ENCODE results near the gene SP1. TPM values are rescaled to one million over a fixed set of nuclear protein-coding genes. Genes with fewer than 3 reads are reported as not detected.

Gene SP1
- total and polyA plus RNA-seq, 9 of the 15 experiments (the other 6 are each of a cell fraction or from before 2014, with no cell fraction given), result 8.0 to 65.5 (median 41.6) TPM

- H3K9ac ChIP-seq (ENCODE audit: insufficient read depth in 1 of 2, low read depth in 2 of 2, low read length in 2 of 2), result no peak overlapping the region
- no peak overlapping the region for H3K27ac ChIP-seq (ENCODE audit: extremely low read depth, low read depth, low read length)
- H3K4me2 ChIP-seq (ENCODE audit: insufficient read depth, low read length), result no peak overlapping the region
- H2AFZ ChIP-seq (ENCODE audit: low read depth, low read length), result peak overlapping the region; percentile 64
- H3K4me1 ChIP-seq (replicated peaks in 1 of 2; ENCODE audit: control insufficient read depth in 2 of 2, insufficient read depth in 2 of 2, low read length in 2 of 2), result peaks cover 28 to 29% of the 10 kb centered on the region in 2 experiments
- no peak for ATAC-seq
- no peaks in the 10 kb centered on the region for H3K9me3 ChIP-seq (replicated peaks; ENCODE audit: control insufficient read depth, insufficient read depth, low read depth, low read length)
- WGBS (ENCODE audit: insufficient coverage, low coverage, missing lambda C conversion rate), result 45% methylated on average over 2 of the region's 2 CpGs
- H3K9me1 ChIP-seq (ENCODE audit: control insufficient read depth, insufficient read depth, low read length), result no peaks in the 10 kb centered on the region
- in situ Hi-C loops (cut with MboI), result no loop called here
- H3K27me3 ChIP-seq (ENCODE audit: control insufficient read depth in 2 of 2, insufficient read depth in 2 of 2, low read length in 2 of 2), result no peaks in the 10 kb centered on the region
- ChIA-PET POLR2A (interaction anchor here (1.2 kb wide), 1 partner anchor 41 kb away, joined by 7 read pairs; no protein-coding TSS in a partner anchor), CTCF (ENCODE audit: low intra/inter-chr PET ratio) (no interaction called here)
- no TSS peak for BruUV-seq (replicated peaks)
- peaks cover 11% of the 10 kb centered on the region for H3K79me2 ChIP-seq (ENCODE audit: control insufficient read depth, insufficient read depth, low read length)
- no peak for FAIRE-seq
- H4K20me1 ChIP-seq (replicated peaks; ENCODE audit: control insufficient read depth, insufficient read depth, low read length), result no peaks in the 10 kb centered on the region
- no peak for DNase-seq (ENCODE audit: extremely low read depth in 1 of 4, low spot score in 3 of 4)
- H3K4me3 ChIP-seq, result no peak overlapping the region
- H3K36me3 ChIP-seq (ENCODE audit: control insufficient read depth, insufficient read depth, low read length), result peaks cover 8% of the 10 kb centered on the region
- intact Hi-C loops (cut with micrococcal nuclease), result no loop called here
- TF ChIP-seq ZNF609 (CRISPR knock-in tag; IDR thresholded peaks at IDR 0.05; ENCODE audit: borderline replicate concordance) (no peak), ADNP (tag; IDR thresholded peaks at IDR 0.05) (peak; percentile 92), CBX3 (IDR thresholded peaks at IDR 0.05; ENCODE audit: borderline replicate concordance in 1 of 2, low read length in 2 of 2) (peak in 1 of 2 experiments; percentile 18; a peak in 1 of 3 replicates), TBL1XR1 (IDR thresholded peaks at IDR 0.05; ENCODE audit: low read length in 2 of 2) (no peak), PRPF4 (IDR thresholded peaks at IDR 0.05; ENCODE audit: insufficient read depth, low read depth, low read length, poor library complexity, severe bottlenecking) (no peak), CCNT2 (IDR thresholded peaks at IDR 0.05; ENCODE audit: borderline replicate concordance, extremely low read depth, insufficient read length, low read depth, low read length) (no peak), RBM39 (optimal IDR thresholded peaks at IDR 0.05; ENCODE audit: low read depth, low read length) (no peak), DEAF1 (CRISPR knock-in tag; IDR thresholded peaks at IDR 0.05) (no peak), RBM34 (IDR thresholded peaks at IDR 0.05; ENCODE audit: borderline replicate concordance, insufficient read depth, low read length) (no peak), HDAC2 (IDR thresholded peaks at IDR 0.05) (peak; percentile 73), ZKSCAN1 (IDR thresholded peaks at IDR 0.05; ENCODE audit: low read depth, low read length) (no peak), ZNF518B (CRISPR knock-in tag; IDR thresholded peaks at IDR 0.05) (no peak)
Measured at GRCh38 chr12:53376747-53377146, 3.2 kb upstream of the SP1 start.
